Stimulated activated CD4-positive, alpha-beta T cell treated with anti-CD3 and anti-CD28 coated beads, Interleukin-1b, Interleukin-23, amount 100 ng/mL, for 48 hours (primary cell): ENCODE results near the gene SLC39A11.
"Not testable (repeated sequence)": the region's sequence is repeated elsewhere in the genome, so short reads cannot be mapped to it uniquely, and the experiment has no call there.

Source experiments
- DNase-seq: peaks from one replicate; pipeline ENCODE4 v3.0.0-alpha.2; 2020

The SLC39A11 gene

GRCh38 chr17:73092523-73093135, at the start of gene SLC39A11:
Gene SLC39A11, minus strand, starts transcription at chr17:73092688. Its CDS starts 3,924 bp downstream, at chr17:73088764.
- peak; percentile 92 for DNase-seq

- DNase-seq: no peak
These were observed 48.9 kb upstream of the SLC39A11 start for GRCh38 chr17:73141411-73141810.

- DNase-seq: no peak
These were observed 48.1 kb upstream of the SLC39A11 start for GRCh38 chr17:73140566-73140965.

- no peak for DNase-seq
These were observed 46.8 kb upstream of the SLC39A11 start for GRCh38 chr17:73139296-73139695.

GRCh38 chr17:73138541-73139138, 46.2 kb upstream of the SLC39A11 start:
- DNase-seq: no peak

GRCh38 chr17:73137376-73137775, 44.9 kb upstream of the SLC39A11 start:
- DNase-seq: no peak

- DNase-seq: no peak
These were observed 43.3 kb upstream of the SLC39A11 start for GRCh38 chr17:73135766-73136165.

- DNase-seq: no peak
These were observed 41.6 kb upstream of the SLC39A11 start for GRCh38 chr17:73133911-73134649.

- DNase-seq: no peak
These were observed 39.6 kb upstream of the SLC39A11 start for GRCh38 chr17:73132085-73132492.

- not testable (repeated sequence) for DNase-seq
These were observed 39.0 kb upstream of the SLC39A11 start for GRCh38 chr17:73131439-73131838.

GRCh38 chr17:73130977-73131376, 38.5 kb upstream of the SLC39A11 start:
- no peak for DNase-seq

- no peak for DNase-seq
These were observed 36.0 kb upstream of the SLC39A11 start for GRCh38 chr17:73128496-73128895.

GRCh38 chr17:73126716-73127473, 34.4 kb upstream of the SLC39A11 start:
- no peak for DNase-seq

GRCh38 chr17:73123606-73124320, 31.3 kb upstream of the SLC39A11 start:
- DNase-seq: no peak

GRCh38 chr17:73122953-73123605, 30.6 kb upstream of the SLC39A11 start:
- no peak for DNase-seq

- no peak for DNase-seq
These were observed 29.0 kb upstream of the SLC39A11 start for GRCh38 chr17:73121506-73121905.

- no peak for DNase-seq
These were observed 27.1 kb upstream of the SLC39A11 start for GRCh38 chr17:73119631-73120030.

- no peak for DNase-seq
These were observed 26.5 kb upstream of the SLC39A11 start for GRCh38 chr17:73118951-73119391.

- DNase-seq: no peak
These were observed 25.7 kb upstream of the SLC39A11 start for GRCh38 chr17:73118139-73118538.

- no peak for DNase-seq
These were observed 19.8 kb upstream of the SLC39A11 start for GRCh38 chr17:73112246-73112645.

- no peak for DNase-seq
These were observed 18.9 kb upstream of the SLC39A11 start for GRCh38 chr17:73111386-73111785.

GRCh38 chr17:73107191-73107590, 14.7 kb upstream of the SLC39A11 start:
- DNase-seq: no peak
